K562 (cell line): ENCODE results near the gene SRMS. TPM values are rescaled to one million over a fixed set of nuclear protein-coding genes. Genes with fewer than 3 reads are reported as not detected.

Experiments
- CHD2 ChIP-seq: IDR thresholded peaks from 2 replicates; pipeline ENCODE4 v1.6.1; 2011; ENCODE audit warnings: low read depth, low read length
- EHMT2 ChIP-seq: fragments of 450-650 bp; IDR thresholded peaks from 2 replicates; pipeline ENCODE4 v1.6.1; 2018; ENCODE audit warnings: antibody characterized with exemption
- ESRRB ChIP-seq: fragments of 250-450 bp; sonication (Bioruptor Pico); IDR thresholded peaks from 2 replicates; pipeline ENCODE4 v1.5.0; 2020; ENCODE audit warnings: mild to moderate bottlenecking, moderate library complexity, borderline replicate concordance
- ETS2 ChIP-seq: IDR thresholded peaks from 2 replicates; pipeline ENCODE4 v1.6.1; 2016; ENCODE audit warnings: borderline replicate concordance, missing genetic modification characterization, mild to moderate bottlenecking, moderate library complexity, missing compliant biosample characterization; ENCODE audit not compliant: poor library complexity, severe bottlenecking
- GATA2 ChIP-seq: sonication (generic); formaldehyde crosslinking; IDR thresholded peaks from 2 replicates; pipeline ENCODE4 v1.4.0; 2020; ENCODE audit warnings: mild to moderate bottlenecking, missing genetic modification reagents
- HCFC1 ChIP-seq: IDR thresholded peaks from 2 replicates; pipeline ENCODE4 v1.6.1; 2012; ENCODE audit warnings: low read depth, low read length, improper control_type of control experiment
- IRF9 ChIP-seq: fragments of 450-650 bp; IDR thresholded peaks from 2 replicates; pipeline ENCODE4 v1.6.1; 2016; ENCODE audit warnings: missing biosample characterization, missing genetic modification characterization
- MAFK ChIP-seq: IDR thresholded peaks from 2 replicates; pipeline ENCODE4 v1.6.1; 2011; ENCODE audit warnings: low read length, improper control_type of control experiment
- MEIS2 ChIP-seq: fragments of 450-650 bp; IDR thresholded peaks from 2 replicates; pipeline ENCODE4 v1.6.1; 2014; ENCODE audit warnings: mild to moderate bottlenecking; ENCODE audit not compliant: partially characterized antibody
- NR2C2 ChIP-seq, 2 experiments: fragments of 200-800 bp in 1 of 2; sonication (Bioruptor generic) in 1 of 2; sonication (generic) in 1 of 2; formaldehyde crosslinking in 1 of 2; IDR thresholded peaks; 2 replicates each; pipeline versions ENCODE4 v1.6.1 to v1.8.0; 2016 to 2022; ENCODE audit warnings: mild to moderate bottlenecking in 1 of 2, missing compliant biosample characterization in 1 of 2, missing genetic modification characterization in 1 of 2, missing genetic modification reagents in 1 of 2
- ZBTB1 ChIP-seq: sonication (generic); formaldehyde crosslinking; IDR thresholded peaks from 2 replicates; pipeline ENCODE4 v1.8.1; 2023; ENCODE audit warnings: missing genetic modification reagents, low read depth, mild to moderate bottlenecking, borderline replicate concordance
- ZFPM2 ChIP-seq: fragments of 250-450 bp; sonication (Bioruptor Pico); IDR thresholded peaks from 2 replicates; pipeline ENCODE4 v1.5.1; 2022; ENCODE audit warnings: mild to moderate bottlenecking
- ZNF263 ChIP-seq: sonication (generic); formaldehyde crosslinking; IDR thresholded peaks from 2 replicates; pipeline ENCODE4 v1.8.0; 2022; ENCODE audit warnings: mild to moderate bottlenecking, missing genetic modification reagents, borderline replicate concordance
- ZNF507 ChIP-seq: conservative IDR thresholded peaks from 2 replicates; pipeline ENCODE4 v1.6.1; 2017; ENCODE audit warnings: missing genetic modification characterization, missing compliant biosample characterization
- polyA plus RNA-seq, 8 experiments: library from polyadenylated mRNA; depleted of rRNA in 4 of 8; stranded (reverse) in 5 of 8; unstranded in 3 of 8; fragments of >200 nt; fragmentation: Nextera tagmentation in 2 of 8; fragmentation: Illumina TruSeq in 1 of 8; extraction: Ambion mirVana in 2 of 8; extraction: Trizol in 1 of 8; gene quantifications; 2 replicates each; pipeline versions ENCODE4 v1.2.1 to v1.2.3, GENCODE V29; 2011 to 2014; ENCODE audit warnings: inconsistent platforms in 1 of 8, missing spikeins in 1 of 8
- total RNA-seq, 7 experiments: library from RNA; depleted of rRNA in 6 of 7; stranded (reverse); fragments of >200 nt in 6 of 7; fragmentation: Illumina TruSeq in 2 of 7; extraction: Trizol in 2 of 7; gene quantifications; 2 replicates each; pipeline versions ENCODE4 v1.2.1 to v1.2.3, GENCODE V29; 2011 to 2021; ENCODE audit warnings: low replicate concordance in 1 of 7
- TF ChIP-seq, protein P1 (sequence below): sonication (generic); formaldehyde crosslinking; IDR thresholded peaks from 2 replicates; pipeline ENCODE4 v1.8.0; 2022; ENCODE audit warnings: mild to moderate bottlenecking, missing genetic modification reagents

Gene SRMS
- total and polyA plus RNA-seq, 9 of the 15 experiments (the other 6 are each of a cell fraction or from before 2014, with no cell fraction given) = 0.07 TPM; not detected in 8

GRCh38 chr20:63558804-63559484 is 11.4 kb upstream of the SRMS start (continued):
- TF ChIP-seq ESRRB (CRISPR knock-in tag) (no peak), NR2C2 (CRISPR knock-in tag; IDR thresholded peaks at IDR 0.05) (peak; percentile 30; the same call in 1 of the 2 replicates), NR2C2 (tag; IDR thresholded peaks at IDR 0.05) (peak; percentile 75; the same call in 1 of the 2 replicates), ZBTB1 (CRISPR knock-in tag) (no peak), ZFPM2 (CRISPR knock-in tag) (no peak), MAFK (no peak), CHD2 (no peak), MEIS2 (no peak), ZNF263 (CRISPR knock-in tag) (peak; percentile 64; the same call in 1 of the 2 replicates), EHMT2 (no peak), ZNF507 (tag) (no peak), ETS2 (tag) (no peak), IRF9 (no peak), GATA2 (CRISPR knock-in tag) (no peak), HCFC1 (no peak)
- TF ChIP-seq, protein P1, sequence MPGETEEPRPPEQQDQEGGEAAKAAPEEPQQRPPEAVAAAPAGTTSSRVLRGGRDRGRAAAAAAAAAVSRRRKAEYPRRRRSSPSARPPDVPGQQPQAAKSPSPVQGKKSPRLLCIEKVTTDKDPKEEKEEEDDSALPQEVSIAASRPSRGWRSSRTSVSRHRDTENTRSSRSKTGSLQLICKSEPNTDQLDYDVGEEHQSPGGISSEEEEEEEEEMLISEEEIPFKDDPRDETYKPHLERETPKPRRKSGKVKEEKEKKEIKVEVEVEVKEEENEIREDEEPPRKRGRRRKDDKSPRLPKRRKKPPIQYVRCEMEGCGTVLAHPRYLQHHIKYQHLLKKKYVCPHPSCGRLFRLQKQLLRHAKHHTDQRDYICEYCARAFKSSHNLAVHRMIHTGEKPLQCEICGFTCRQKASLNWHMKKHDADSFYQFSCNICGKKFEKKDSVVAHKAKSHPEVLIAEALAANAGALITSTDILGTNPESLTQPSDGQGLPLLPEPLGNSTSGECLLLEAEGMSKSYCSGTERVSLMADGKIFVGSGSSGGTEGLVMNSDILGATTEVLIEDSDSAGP (CRISPR knock-in tag) = no peak
